Ramos (cell line): ENCODE measurements around the gene FBXL7.

Experiments
- in situ Hi-C: fragments of 300-500 bp; cut with MboI; formaldehyde crosslinking; loops from one replicate; pipeline ENCODE4 v1.14.3; 2022; ENCODE audit warnings: low sequenced_read_pairs; ENCODE audit not compliant: unreplicated experiment

The FBXL7 gene

DNA sequence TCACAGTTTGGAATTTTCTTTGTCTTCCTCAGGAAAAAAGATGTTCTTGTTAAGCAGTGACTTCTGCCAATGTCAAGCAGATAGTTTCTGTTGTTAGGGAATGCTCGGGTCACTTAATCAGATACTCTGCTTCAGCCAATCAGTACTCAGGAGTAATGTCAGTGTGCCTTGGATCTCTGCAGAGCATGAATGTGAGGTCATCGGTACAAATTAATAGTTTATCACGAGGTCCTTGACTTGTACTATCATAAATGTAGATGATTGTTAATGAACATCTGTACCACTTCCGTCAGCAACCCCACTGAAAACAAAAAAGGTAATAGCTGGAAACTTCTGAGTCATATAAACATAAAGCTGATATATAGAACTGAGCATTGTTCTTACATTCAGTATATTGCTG lies 73.6 kb downstream of the FBXL7 start:
- in situ Hi-C loops = no loop called here

DNA sequence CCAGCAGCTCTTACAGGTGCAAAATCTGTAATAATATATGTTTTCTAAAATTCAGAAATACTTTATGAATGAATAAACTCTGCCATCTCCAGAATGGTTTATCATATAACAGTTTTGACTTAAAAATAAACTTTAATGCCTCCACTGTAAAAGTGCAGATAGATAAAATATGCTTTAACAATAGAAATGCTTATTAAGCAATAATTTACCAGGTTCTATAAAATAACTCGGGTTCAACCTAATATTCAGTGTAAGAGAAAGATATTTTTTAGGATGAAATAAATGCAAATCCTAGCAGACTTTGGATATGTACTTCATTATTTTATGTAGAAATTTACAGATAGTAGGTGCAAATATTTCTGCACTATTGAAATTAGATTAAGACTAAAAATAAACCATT lies 74.1 kb downstream of the FBXL7 start:
- in situ Hi-C loops = no loop called here

DNA sequence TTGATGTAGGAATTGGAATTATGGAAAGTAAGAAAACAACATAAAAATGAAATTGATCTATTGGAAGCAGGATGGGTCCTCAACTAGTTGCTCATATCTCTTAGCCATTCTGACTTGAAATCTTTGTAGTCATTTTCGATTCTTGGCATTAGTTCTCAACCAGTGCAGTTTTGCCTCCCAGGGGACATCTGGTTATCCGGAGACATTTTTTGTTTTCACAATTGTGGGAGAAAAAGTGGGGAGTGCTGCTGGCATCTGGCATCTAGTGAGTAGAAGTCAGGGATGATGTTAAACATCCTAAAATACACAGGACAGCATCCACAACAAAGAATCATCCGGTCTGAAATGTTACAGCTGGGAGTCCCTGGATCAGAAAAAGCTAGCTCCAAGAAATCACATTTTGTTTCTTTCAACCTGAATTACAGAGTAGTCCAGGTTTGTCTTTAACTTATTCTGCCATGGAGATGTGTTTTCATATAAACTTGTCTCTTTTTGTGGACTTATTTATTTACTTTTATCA lies 74.9 kb downstream of the FBXL7 start:
- in situ Hi-C loops = no loop called here

DNA sequence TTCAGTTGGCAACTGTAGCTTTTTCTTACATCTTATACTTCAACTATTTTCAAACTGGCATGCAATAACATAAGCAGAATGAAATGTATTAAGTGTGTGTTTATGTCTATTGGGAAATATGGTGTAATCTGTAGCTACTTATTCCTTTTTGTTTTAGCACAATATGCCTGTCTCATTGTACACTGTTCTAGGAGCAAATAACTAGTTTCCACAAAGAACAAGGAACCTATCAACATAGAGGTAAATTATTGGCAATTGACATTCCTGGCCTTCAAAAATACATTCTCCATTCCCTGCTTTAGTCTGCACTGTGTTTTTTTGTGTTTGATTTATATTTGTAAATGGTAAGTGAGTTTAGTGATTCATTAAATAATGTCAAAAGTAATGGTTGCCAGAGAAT lies 75.7 kb downstream of the FBXL7 start:
- in situ Hi-C loops = no loop called here

DNA sequence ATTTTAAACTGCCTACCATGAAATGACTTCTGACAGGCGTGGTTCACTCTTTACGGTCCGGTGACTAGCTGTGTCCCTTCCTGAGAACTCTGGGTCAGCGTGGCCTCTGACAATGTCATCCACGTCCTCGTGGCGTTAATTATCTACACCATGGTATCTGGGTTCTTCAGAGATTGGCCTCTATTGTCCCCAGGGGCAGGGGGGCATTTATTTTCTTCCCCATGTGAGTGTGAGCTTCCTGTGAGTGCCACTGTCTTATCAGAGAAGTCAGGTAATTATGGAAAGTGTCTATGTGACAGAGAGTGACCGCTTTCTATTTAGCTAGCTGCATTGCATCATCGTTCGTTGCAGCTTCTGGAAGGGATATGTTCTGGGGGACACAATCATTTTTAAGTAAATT lies 77.2 kb downstream of the FBXL7 start:
- in situ Hi-C loops = no loop called here

DNA sequence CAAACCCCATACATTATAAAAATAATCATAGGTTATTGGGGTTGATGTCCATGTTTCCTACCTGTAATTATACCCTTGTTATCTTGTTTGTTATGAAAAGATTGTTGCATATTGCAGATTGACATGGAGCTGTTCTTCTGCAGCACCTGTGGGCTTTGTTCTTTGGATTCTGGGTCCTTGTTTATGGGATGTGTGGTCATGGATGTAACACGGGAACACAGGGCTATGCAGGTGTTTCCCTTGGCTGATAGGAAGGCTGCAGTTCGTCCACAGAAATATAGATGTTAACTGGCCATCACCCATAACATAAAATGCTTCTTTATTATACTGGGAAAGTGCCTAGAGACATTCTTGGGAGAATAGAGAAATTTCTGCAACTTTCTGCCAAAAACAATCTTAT lies 77.9 kb downstream of the FBXL7 start:
- in situ Hi-C loops = no loop called here

DNA sequence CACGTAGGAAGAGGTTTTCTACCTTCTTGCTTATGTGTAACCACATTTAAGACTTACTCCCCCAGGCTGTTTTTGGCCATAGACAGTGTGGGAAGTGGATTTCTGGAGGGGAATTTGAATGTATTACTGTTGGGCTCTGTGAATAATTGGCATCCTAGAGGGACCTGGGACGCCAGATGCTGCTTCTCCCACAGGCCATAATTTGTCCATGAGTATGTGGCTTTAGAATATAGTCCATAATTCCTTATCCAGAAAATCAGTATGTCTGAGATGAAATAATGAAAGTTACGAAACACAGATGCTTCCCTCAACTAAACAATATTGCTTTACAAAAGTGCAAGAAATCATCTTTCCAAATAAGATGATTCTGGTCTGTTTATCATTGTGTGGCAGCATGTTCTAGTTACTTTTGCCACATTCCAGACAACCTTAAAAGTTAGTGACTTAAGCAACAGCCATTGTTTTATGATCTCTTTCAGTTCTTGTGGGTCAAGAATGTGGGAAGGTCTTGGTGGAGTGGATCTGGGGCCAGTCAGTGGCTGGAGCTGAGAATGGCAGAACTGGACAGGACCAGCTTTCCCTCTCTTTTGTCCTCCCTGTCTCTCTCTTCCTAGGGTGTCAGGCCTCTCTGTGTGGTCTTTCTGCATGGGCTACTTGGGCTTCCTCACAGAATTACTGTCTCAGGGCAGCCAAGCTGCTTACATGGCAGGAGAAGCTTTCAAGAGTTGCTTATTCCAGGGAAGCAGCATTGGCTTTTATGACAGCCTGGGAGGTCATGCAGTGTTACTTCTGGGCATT lies 79.4 kb downstream of the FBXL7 start:
- in situ Hi-C loops = no loop called here

DNA sequence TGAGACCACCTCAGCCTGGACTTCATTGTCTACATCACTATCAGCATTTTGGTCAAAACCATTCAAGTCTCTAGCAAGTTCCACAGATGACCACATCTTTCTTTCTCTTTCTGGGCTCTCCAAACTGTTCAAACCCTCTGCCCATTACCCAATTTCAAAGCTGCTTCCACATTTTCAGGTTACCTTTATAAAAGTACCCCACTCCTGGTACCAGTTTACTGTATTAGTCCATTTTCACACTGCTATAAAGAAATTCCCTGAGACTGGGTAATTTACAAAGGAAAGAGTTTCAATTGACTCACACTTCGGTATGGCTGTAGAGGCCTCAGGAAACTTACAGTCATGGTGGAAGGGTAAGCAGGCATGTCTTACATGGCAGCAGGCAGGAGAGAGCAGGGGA lies 84.5 kb downstream of the FBXL7 start:
- in situ Hi-C loops = no loop called here

DNA sequence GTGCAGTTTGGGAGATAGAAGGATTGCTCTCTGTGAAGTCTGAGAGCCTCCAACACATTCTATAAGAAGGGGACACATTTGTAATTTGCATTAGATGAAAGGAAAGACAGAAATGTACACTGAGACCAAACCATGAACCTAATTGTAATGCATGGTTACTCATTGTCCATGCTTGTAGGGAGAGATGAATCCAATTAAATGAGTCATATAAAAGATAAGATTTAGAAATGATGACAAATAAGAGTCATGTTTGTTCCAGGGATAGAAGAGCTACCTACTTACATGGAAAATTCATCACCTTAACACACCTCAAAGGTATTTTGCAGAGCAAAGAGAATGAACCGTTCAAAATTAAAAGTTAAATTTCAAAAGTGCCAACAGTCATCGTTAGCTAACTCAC lies 85.1 kb downstream of the FBXL7 start:
- in situ Hi-C loops = no loop called here

DNA sequence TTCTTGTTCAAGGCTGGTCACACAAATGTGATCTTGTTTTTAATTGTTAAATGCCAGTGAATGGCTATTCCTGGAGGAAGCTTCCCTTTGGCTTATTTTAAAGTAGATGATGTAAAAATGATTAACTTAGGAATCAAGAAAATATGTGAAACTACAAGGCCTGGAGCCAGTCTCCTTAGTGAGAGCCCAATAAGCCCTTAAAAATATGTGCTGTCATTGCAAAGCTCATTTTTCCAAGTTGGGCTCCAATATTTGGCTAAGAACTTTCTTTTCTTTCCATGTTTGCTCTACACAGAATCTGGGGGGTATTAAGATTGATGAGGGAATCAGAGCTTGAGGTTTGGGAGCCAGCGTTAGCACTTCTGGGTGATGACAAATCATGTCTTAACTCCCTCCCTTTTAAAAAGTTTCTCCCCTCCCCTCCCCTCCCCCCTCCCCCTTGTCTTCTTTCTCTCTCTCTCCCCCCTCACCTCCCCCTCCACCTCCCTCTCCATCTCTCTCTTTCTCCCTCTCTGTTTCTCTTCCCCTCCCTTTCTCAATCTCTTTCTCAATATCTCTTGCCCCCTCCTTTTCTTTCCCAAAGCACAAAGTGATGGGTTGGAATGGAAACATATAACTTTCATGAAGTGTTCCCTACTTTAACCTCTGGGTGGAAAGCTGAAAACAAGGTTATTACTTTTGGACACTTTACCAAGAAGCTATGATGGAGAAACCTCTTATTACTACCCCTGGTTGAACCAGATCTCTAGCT lies 86.0 kb downstream of the FBXL7 start:
- in situ Hi-C loops = no loop called here

DNA sequence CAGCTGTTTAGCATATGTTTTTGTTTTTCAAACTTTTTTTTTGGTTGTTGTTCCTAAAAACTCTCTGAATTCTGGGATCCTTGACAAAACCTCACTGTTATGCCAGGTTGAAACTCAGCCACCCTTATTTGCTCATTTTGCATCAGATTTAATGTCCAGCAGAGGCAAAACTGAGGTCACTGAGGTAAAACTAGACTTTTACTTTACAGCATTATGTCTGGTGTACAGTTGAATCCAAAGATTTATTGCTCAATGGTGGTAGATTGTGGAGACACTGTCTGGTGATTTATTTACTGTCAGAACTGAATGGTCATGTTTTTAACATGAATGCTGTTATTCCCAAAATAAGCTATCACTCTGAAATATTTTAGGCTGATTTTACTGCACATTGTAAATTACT lies 87.9 kb downstream of the FBXL7 start:
- in situ Hi-C loops = no loop called here

DNA sequence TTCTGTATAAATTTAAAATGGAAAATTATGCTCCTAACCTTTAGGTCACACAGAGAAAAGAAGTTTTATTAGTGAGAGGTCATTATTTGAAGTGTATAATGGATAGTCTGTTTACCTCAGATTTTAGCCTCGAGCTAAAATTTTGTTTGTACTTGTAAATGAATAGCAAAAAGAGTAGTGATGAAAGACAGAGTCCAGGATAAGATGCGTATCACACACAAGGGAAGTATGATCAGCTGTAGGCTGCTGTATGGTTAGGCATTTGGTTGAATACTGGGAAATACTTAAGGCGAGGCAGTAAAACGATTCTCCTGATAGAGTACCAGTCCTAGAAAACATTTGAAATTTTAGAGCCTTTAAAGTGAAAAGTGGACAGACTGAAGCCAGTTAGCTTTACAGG lies 92.7 kb downstream of the FBXL7 start:
- in situ Hi-C loops = no loop called here

DNA sequence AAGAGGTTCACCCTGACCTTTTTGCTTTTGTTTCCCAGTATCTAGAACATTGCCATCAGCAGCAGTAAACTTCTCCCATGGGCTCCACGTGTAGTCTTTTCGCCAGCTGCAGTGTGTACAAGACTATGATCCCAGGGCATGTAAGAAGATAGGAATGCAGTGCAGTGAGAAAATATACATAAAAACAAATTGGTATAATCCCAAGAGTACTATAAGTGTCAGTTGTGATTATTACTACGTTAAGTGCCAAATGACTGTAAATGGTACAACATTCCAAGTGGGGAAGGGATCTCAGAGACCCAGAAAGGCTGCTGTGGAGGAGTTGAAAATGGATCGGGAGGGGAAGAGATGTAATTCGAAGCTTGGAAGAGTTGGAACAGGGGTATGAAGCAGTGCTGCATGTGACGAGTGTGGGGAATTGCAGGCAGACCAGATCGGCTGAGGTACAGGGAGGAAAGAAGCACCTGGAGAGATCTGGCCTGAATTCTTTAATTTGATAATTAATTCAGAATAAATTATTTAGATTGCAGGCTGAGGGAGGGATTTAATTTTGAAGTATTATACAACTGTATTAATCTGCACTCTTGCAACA lies 95.1 kb downstream of the FBXL7 start:
- in situ Hi-C loops = no loop called here

DNA sequence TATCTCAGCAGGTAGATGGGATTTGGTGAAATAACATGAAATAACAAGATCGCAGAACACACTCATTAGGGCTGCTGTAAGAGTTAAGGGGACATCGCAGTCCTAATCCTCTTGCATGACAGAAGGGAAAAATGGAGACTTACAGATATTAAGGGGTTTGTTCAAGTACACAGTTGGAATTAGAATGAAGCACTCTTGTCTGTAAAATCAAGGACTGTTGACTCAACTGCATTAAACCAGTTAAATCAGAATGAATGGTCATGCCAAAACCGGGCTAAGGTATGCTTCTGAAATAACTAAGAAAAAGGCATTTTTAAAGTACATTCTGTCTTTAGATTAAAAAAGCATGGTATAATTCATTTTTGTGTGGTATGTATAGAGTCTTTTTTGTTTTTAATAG lies 95.9 kb downstream of the FBXL7 start:
- in situ Hi-C loops = no loop called here

DNA sequence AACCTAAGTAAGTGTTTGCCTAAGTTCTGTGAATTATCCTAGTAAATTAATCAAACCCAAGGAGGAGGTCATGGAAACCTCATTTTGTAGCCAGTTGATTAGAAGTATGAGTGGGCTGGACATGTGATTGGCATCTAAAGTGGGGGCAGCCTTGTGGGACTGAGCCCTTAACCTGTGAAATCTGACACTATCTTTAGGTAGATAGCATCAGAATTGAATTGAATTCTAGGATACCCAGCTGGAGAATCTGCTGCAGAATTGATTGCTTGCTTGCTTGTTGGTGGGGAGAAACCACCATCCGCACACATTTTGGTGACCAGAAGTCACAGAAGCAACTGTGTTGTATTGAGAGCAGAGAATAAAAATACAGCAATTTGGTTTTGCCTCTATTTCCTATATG lies 97.0 kb downstream of the FBXL7 start:
- in situ Hi-C loops = no loop called here

DNA sequence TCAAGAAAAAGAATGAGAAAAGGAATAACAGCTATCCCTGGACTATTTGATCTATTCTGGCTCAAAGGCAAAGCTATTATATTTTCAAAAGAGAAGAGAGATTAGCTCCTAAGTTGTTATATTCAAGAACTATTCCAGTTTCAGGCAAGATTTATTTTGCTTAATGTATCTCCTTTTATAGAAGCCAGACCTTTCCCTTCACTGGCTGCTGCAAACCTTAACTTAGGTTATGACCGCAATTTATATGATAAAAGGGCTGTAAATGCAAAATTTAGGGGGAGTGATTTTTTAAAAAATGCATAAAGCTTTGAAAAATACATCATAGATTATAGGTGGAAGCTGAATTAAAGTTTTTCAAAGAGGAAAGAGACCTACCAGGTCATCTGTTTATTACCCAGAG lies 97.8 kb downstream of the FBXL7 start:
- in situ Hi-C loops = no loop called here

DNA sequence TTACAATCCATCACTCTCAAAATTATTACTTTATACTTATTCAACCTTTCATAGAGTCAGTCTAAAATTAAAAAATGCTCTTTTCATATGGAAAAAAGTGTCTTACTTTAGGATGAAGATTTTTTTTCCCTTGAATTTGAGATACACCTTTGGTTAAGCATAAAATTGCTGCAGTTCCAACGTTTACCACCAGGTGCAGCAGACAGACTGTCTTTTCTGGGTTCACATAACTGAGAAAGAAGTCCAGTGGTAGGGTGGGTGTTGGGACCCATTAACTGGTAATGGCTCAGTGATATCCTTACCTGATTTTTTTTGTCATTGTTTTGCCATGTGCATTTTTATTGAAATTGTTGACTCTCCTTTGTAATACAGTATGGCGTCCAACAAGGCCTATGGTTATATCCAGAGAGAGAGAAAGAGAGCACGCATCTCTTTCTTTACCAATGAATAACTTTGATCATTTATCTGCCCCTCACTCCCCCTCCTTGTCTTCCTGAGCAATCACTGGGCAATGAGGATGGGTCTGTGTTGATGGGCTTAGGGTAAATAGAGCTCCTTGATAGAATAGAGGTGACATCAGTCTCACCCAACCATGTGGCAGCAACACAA lies 98.4 kb downstream of the FBXL7 start:
- in situ Hi-C loops = no loop called here

DNA sequence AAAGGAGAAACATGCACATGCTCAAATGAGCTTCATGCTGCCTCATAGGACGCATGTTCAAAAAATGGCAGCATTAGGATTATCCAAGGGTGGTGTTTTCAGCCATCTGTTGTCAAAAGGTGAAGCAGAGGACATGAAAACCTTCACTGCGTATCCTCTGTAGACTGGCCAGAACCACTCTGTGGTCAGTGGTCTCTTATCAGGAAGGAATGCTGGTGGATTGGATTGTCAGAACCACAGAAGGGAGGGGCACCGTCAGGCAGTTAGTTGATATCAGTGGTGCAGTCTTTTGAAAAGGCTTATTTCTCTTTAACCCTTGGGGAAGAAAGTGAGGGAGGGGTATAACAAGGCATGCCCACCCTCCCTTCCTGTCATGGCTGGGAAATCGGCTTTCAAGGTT lies 100.1 kb downstream of the FBXL7 start:
- in situ Hi-C loops = no loop called here

DNA sequence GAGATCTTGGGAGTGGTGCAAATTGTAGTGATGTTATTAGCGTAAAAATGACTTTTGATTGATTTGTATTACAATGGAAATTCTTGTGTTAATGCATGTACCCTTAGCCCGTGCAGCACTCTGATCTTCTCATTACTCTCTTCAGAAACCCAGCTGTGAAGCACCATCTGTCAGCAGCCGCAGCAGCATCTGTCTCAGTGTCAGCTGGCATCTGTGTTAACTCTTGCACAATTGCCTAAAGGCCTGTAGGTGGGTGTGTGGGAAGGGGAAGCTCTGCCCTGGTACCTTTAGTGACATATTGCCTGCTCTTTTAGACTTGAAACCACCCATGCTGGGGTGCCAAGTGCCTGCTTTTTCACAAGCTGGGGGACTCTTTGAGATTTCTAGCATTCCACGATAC lies 101.3 kb downstream of the FBXL7 start:
- in situ Hi-C loops = no loop called here

DNA sequence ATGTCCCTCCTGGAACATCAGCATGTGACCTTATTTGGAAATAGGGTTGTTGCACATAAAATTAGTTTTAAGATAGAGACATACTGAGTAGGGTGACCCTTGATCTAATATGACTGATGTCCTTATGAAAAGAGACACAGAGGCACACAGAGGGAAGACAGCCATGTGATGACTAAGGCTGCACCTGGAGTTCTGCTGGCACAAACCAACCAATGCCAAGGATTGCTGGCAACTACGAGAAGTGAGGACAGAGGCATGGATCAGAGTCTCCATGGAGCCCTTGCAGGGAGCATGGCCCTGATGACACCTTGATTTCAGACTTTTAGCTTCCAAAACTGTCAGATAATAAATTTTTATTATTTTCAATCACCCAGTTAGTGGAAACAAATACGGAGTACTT lies 101.9 kb downstream of the FBXL7 start:
- in situ Hi-C loops = no loop called here

DNA sequence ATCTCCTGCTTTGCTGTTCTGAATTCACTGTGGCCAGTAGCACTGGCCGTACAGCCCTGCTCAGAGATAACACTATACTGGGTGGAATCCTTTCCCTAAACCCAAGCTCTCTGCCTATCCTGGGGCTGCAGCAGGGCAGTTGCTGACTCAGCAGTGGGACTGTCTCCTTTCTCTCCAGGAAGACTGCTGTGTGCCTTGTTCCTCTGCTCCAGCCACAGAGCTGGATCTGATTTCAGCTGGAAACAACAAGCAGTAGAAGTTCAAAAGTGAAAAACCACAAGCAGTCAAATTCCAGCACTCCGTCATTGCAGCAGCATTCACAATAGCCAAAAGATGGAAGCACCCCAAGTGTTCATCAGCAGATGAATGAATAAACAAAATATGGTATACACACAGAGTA lies 105.0 kb downstream of the FBXL7 start:
- in situ Hi-C loops = no loop called here
